NCI-H2171 (cell line): ENCODE results near the gene TRIM58.

Experiments
- DNase-seq: peaks from one replicate; lab custom pipeline; 2025; lab: John Stamatoyannopoulos, UW

The TRIM58 gene

GRCh38 chr1:247895163-247895637 lies 38.2 kb downstream of the TRIM58 start, which contains the start of gene OR2W3:
TSS of gene OR2W3 (plus strand) at chr1:247895587. CDS start at chr1:247895587, 0 bp downstream.
- no peak for DNase-seq

DNA sequence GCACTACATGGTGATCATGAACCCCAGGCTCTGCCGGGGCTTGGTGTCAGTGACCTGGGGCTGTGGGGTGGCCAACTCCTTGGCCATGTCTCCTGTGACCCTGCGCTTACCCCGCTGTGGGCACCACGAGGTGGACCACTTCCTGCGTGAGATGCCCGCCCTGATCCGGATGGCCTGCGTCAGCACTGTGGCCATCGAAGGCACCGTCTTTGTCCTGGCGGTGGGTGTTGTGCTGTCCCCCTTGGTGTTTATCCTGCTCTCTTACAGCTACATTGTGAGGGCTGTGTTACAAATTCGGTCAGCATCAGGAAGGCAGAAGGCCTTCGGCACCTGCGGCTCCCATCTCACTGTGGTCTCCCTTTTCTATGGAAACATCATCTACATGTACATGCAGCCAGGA lies 39.0 kb downstream of the TRIM58 start:
- DNase-seq: no peak

DNA sequence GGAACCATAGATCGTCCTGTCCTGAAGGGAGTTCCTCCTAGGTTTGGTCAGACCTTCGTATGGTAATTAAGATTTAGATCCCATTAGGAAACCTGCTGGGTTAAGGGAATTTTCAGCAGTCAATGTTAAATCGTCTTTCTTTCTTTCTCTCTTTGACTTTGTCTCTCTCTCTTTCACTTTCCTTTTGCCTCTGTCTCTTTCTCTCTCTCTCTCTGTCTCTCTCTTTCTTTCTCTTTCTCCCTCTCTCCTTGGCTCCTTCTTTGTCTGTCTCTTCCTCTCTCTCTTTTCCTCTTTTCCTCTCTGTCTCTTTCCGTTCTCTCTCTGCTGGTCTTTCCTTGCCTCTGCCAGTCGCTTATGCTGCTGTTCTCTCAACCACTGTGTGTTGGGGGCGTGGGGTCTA lies 47.1 kb downstream of the TRIM58 start:
- no peak for DNase-seq

- no peak for DNase-seq
Observed at GRCh38 chr1:247905181-247905580, 48.2 kb downstream of the TRIM58 start.

GRCh38 chr1:247905910-247906503 lies 49.0 kb downstream of the TRIM58 start:
- DNase-seq: no peak

DNA sequence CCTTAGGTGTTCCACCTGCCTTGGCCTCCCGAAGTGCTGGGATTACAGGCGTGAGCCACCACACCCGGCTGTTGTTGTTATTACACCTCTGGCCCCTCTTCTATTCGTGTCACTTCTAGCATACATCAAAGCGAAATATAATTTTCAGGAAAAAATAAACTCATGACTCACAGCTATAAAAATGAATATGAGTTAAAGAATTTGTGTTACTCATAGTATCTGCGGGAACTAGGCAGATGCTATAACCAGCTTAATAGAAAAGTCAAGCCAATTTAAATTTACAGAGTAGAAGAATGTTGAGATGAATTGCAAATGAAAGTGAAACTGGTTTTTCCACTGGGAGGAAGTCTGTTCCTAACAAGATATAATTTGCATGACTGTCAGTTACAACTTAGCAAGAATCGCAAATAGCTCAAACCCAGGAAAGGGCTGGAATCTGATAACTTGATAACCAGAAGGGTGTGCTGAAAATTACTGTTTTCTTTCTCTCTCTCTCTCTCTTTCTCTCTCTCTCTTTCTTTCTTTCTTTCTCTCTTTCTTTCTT lies 49.6 kb downstream of the TRIM58 start:
- no peak for DNase-seq

- DNase-seq: no peak
Observed at GRCh38 chr1:247908766-247909165, 51.8 kb downstream of the TRIM58 start.

- no peak for DNase-seq
Observed at GRCh38 chr1:247913786-247914185, 56.8 kb downstream of the TRIM58 start.

DNA sequence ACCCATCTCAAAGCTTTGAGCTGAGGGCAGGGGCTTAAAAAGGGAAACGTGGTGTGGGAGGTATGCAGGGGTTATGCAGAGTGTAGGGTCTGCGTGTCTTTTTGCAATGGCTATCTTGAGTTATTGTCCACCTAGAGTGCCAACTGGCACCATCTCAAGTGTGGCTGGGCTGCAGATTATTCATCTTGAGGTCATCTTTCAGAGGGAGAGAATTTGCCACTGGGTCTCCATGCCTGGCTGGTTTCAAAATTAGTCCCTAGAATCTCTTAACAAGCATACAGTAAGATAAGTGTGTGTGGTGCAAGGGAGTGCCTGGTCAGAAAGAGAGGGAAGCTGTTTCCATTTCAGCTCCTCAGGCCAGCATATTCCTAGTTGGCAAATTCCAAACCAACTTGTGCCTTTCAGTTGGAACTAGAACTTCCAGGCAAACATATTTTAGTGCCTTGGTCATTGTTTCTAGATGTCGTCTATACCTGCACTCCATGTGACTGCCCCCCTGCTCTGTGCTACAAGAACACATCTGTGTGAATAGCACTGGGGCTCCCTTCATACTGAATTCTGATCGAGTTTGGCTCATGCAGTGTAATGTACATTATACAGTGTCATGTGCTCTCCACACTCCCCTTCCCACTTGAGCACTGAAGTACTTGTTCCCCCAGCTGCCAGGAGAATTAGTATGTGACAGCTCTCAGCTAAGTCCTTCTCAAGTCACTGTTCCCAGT lies 58.1 kb downstream of the TRIM58 start:
- no peak for DNase-seq

GRCh38 chr1:247919952-247920351 lies 63.0 kb downstream of the TRIM58 start, which contains the start of gene OR2T8:
TSS of gene OR2T8 (plus strand) at chr1:247920252. CDS start at chr1:247921018, 766 bp downstream.
- DNase-seq: no peak

- no peak for DNase-seq
Observed at GRCh38 chr1:247923941-247924340, 67.0 kb downstream of the TRIM58 start.

DNA sequence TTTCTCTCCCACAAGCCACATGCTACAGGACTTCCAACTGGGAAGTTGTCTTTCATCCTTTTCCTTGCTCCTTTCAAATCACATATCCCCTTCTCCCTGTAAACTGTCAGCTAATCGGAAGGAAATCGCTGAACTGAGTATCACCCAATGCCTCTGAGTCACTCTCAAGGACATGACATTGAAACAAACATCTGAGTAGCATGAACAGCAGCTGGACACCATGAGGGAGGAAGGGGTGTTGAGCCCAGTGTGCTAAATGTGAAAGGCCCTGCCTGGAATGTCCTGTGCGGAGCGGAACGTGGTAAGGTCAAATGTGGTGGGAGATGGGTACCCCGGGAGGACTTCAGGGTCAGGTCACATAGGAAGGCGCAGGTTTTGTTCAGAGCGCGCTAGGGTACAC lies 67.9 kb downstream of the TRIM58 start, which contains the start of gene OR2AJ1:
TSS of gene OR2AJ1 (plus strand) at position 22 of the 400 bp plus-strand sequence. CDS start 8,880 bp downstream, outside the sequence.
- DNase-seq: no peak
